Nephron (organoid): Measurements from ENCODE around the gene CEMIP2.

Source experiments
- H3K27ac Mint-ChIP-seq, 3 experiments: 2 replicates each; pipeline ENCODE4 v1.8.0; 2020; ENCODE audit warnings: mixed read lengths in 3 of 3, mild to moderate bottlenecking in 2 of 3, moderate library complexity in 1 of 3
- H3K27me3 Mint-ChIP-seq: 2 replicates; pipeline ENCODE4 v1.8.0; 2021; ENCODE audit warnings: low read depth, mild to moderate bottlenecking, moderate library complexity, mixed read lengths
- H3K36me3 Mint-ChIP-seq: 2 replicates; pipeline ENCODE4 v1.8.0; 2020; ENCODE audit warnings: low read depth, mixed read lengths
- H3K4me1 Mint-ChIP-seq: 2 replicates; pipeline ENCODE4 v1.8.0; 2020; ENCODE audit warnings: mixed read lengths
- H3K4me3 Mint-ChIP-seq, 3 experiments: 2 replicates each; pipeline ENCODE4 v1.8.0; 2020; ENCODE audit warnings: mild to moderate bottlenecking in 3 of 3, mixed read lengths in 3 of 3, moderate library complexity in 2 of 3
- H3K9me3 Mint-ChIP-seq: 2 replicates; pipeline ENCODE4 v1.8.0; 2020; ENCODE audit warnings: mixed read lengths
- CTCF ChIP-seq, 3 experiments: fragments of 200-600 bp; sonication (generic); IDR thresholded peaks; one replicate each; pipeline ENCODE4 v1.5.0; 2021; ENCODE audit warnings: antibody characterized with exemption in 3 of 3; ENCODE audit not compliant: unreplicated experiment in 3 of 3

The CEMIP2 gene

GRCh38 chr9:71744754-71745521, 23.4 kb downstream of the CEMIP2 start:
- no peaks in the 10 kb centered on the region for H3K27me3 Mint-ChIP-seq
- no peak overlapping the region for H3K4me3 Mint-ChIP-seq
- H3K9me3 Mint-ChIP-seq: no peaks in the 10 kb centered on the region
- H3K27ac Mint-ChIP-seq: no peak overlapping the region
- H3K4me1 Mint-ChIP-seq: peaks cover 30% of the 10 kb centered on the region
- peaks cover 53% of the 10 kb centered on the region for H3K36me3 Mint-ChIP-seq
- TF ChIP-seq CTCF (IDR thresholded peaks at IDR 0.05; ENCODE audit: unreplicated experiment in 3 of 3): no peak

GRCh38 chr9:71743882-71744281, 24.4 kb downstream of the CEMIP2 start:
- peak overlapping the region in 2 of 3 experiments; percentile 45 to 89 for H3K27ac Mint-ChIP-seq
- TF ChIP-seq CTCF (IDR thresholded peaks at IDR 0.05; ENCODE audit: unreplicated experiment in 3 of 3): no peak
- peaks cover 54% of the 10 kb centered on the region for H3K36me3 Mint-ChIP-seq
- H3K27me3 Mint-ChIP-seq: no peaks in the 10 kb centered on the region
- no peak overlapping the region for H3K4me3 Mint-ChIP-seq
- H3K4me1 Mint-ChIP-seq: peaks cover 36% of the 10 kb centered on the region
- H3K9me3 Mint-ChIP-seq: no peaks in the 10 kb centered on the region

- peak overlapping the region in 1 of 3 experiments; percentile 31 for H3K4me3 Mint-ChIP-seq
- peaks cover 50% of the 10 kb centered on the region for H3K36me3 Mint-ChIP-seq
- H3K27me3 Mint-ChIP-seq: no peaks in the 10 kb centered on the region
- no peak for TF ChIP-seq CTCF (IDR thresholded peaks at IDR 0.05; ENCODE audit: unreplicated experiment in 3 of 3)
- peak overlapping the region; percentile 45 to 89 (median 58) for H3K27ac Mint-ChIP-seq
- H3K4me1 Mint-ChIP-seq: peaks cover 36% of the 10 kb centered on the region
- no peaks in the 10 kb centered on the region for H3K9me3 Mint-ChIP-seq
Measured at GRCh38 chr9:71743217-71743705, 25.1 kb downstream of the CEMIP2 start.

DNA sequence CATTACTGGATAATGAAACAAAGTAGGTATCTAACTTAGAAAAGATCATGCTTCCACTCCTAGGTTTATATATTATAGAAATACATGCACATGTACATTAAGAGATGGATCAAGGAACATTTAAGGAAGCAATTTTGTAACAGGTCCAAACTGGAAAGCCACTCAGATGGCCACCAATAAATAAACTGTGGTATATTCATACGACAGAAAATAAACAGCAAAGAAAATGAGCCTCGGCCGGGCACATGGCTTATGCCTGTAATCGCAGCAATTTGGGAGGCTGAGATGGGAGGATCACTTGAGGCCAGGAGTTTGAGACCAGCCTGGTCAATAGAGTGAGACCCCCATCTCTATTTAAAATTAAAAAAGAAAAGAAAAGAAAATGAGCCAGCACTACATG, 25.6 kb downstream of the CEMIP2 start:
- Mint-ChIP-seq H3K27ac (peak overlapping the region; percentile 51 to 89 (median 55)), H3K27me3 (no peaks in the 10 kb centered on the region), H3K4me3 (peak overlapping the region in 1 of 3 experiments; percentile 40), H3K9me3 (no peaks in the 10 kb centered on the region), H3K36me3 (peaks cover 52% of the 10 kb centered on the region), H3K4me1 (peaks cover 36% of the 10 kb centered on the region)
- TF ChIP-seq CTCF (IDR thresholded peaks at IDR 0.05; ENCODE audit: unreplicated experiment in 3 of 3): no peak

DNA sequence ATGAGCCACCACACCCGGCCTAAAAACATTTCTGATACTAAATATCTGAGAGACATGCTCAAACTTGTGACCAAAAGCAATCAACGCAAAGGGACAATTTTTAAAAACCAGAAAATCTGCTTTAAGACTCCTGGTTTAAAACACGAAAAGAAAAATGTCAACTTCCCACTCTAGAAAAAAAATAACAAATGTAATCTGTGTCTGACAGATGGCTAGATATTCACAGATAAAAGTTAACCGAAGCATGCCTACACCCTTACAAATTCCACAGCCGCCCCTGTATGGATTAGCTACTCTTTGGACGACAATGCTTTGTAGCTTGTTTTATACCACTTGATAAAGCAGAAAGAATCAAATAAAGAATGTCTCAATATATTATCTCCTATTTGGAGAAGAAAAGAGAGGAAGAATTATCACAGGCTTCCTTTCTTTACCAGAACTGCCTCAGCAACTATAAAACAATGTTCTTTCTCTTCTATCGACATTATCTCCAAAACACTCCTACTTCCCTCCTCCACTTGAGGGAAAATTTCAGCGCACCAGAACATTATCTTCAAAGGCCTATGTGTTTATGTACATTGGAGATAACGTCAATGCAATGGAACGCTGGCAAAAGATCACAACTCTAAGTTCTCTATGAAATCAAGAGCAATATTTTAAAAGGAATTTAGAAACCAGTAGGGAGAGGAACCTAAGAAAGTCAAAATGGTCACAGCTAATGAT, 26.2 kb downstream of the CEMIP2 start:
- no peaks in the 10 kb centered on the region for H3K27me3 Mint-ChIP-seq
- TF ChIP-seq CTCF (IDR thresholded peaks at IDR 0.05; ENCODE audit: unreplicated experiment in 3 of 3): no peak
- H3K4me3 Mint-ChIP-seq: peak overlapping the region in 2 of 3 experiments; percentile 9 to 40
- peaks cover 36% of the 10 kb centered on the region for H3K4me1 Mint-ChIP-seq
- no peaks in the 10 kb centered on the region for H3K9me3 Mint-ChIP-seq
- H3K27ac Mint-ChIP-seq: peak overlapping the region; percentile 51 to 89 (median 55)
- peaks cover 51% of the 10 kb centered on the region for H3K36me3 Mint-ChIP-seq
